Testis (tissue), 3 donors: Measurements from ENCODE around the gene RNGTT. TPM values are rescaled to one million over a fixed set of nuclear protein-coding genes. Genes with fewer than 3 reads are reported as not detected.
"Not testable (repeated sequence)": the region's sequence is repeated elsewhere in the genome, so short reads cannot be mapped to it uniquely, and the experiment has no call there.

ENCODE experiments used
- DNase-seq: peaks from one replicate; pipeline ENCODE4 v3.0.0-alpha.2; 2019
- H3K27ac ChIP-seq, 2 donors: fragments of 200-600 bp; sonication (generic); one replicate each; pipeline ENCODE4 v1.5.1; 2019
- H3K27me3 ChIP-seq: fragments of 200-600 bp; sonication (generic); one replicate; pipeline ENCODE4 v1.5.1; 2019
- H3K36me3 ChIP-seq: fragments of 200-600 bp; sonication (generic); one replicate; pipeline ENCODE4 v1.5.1; 2017; ENCODE audit warnings: low read depth; ENCODE audit errors: missing control alignments
- H3K4me1 ChIP-seq: fragments of 200-600 bp; sonication (generic); one replicate; pipeline ENCODE4 v1.5.1; 2019
- H3K4me3 ChIP-seq, 2 donors: fragments of 200-600 bp; sonication (generic); one replicate each; pipeline ENCODE4 v1.5.1; 2017 to 2019
- H3K9me3 ChIP-seq: fragments of 200-600 bp; sonication (generic); one replicate; pipeline ENCODE4 v1.5.1; 2017
- POLR2A ChIP-seq: fragments of 450-650 bp; IDR thresholded peaks from one replicate; pipeline ENCODE4 v1.6.1; 2017; ENCODE audit warnings: antibody characterized with exemption, mild to moderate bottlenecking, moderate library complexity
- WGBS, 2 donors: methylation state at CpG; one replicate each; pipeline ENCODE4 v1.1.5; 2018; 5-methylcytosine and 5-hydroxymethylcytosine counted together
- intact Hi-C: fragments of 100-400 bp; cut with DNase I; formaldehyde crosslinking; loops from one replicate; pipeline ENCODE4 v1.15.1; 2023; ENCODE audit warnings: low total_unique reads
- polyA plus RNA-seq: library from polyadenylated mRNA; stranded (reverse); fragments of 350-450 nt; fragmentation: Illumina TruSeq; extraction: RNeasy Lipid Tissue Mini Kit (QIAGEN cat#74804); gene quantifications from one replicate; pipeline ENCODE4 v1.2.3, GENCODE V29; 2014; ENCODE audit warnings: low read depth, low replicate concordance; ENCODE audit not compliant: insufficient read depth
- total RNA-seq, 2 donors: library from RNA; depleted of rRNA; stranded (reverse); fragments of >200 nt; gene quantifications; one replicate each; pipeline ENCODE4 v1.2.3, GENCODE V29; 2016
- TF ChIP-seq, protein P1 (sequence below), 3 experiments: fragments of 450-650 bp in 2 of 3; fragments of 200-600 bp in 1 of 3; sonication (generic) in 1 of 3; IDR thresholded peaks; one replicate each; pipeline ENCODE4 v1.5.1; 2016 to 2019; ENCODE audit warnings: antibody characterized with exemption in 3 of 3, mild to moderate bottlenecking in 2 of 3, moderate library complexity in 1 of 3

Gene RNGTT
- total and polyA plus RNA-seq, 3 donors from 2014 or later: 19.4 to 27.0 (median 22.1) TPM

DNA sequence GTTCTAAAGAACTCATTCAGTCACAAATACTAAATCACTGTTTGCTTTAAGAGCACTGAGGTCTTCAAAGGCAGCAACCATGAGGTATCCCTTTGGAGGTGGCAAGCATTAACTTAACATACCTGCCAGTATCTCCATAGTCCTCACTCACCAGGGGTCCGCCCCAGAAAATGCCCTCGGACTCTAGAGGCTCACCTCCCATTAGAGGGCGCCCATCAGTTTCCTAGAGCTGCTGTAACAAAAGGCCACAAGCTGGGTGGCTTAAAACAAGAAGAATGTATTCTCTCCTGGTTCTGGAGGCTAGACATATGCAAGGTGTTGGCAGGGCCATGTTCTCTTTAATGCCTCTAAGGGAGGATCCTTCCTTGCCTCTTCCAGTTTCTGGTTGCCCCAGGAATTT lies 12.0 kb upstream of the RNGTT start:
- no peaks in the 10 kb centered on the region for H3K9me3 ChIP-seq
- H3K4me1 ChIP-seq: no peaks in the 10 kb centered on the region
- WGBS, 2 donors: 60 to 86% methylated on average over 3 of the region's 3 CpGs
- DNase-seq: no peak
- TF ChIP-seq, protein P1, sequence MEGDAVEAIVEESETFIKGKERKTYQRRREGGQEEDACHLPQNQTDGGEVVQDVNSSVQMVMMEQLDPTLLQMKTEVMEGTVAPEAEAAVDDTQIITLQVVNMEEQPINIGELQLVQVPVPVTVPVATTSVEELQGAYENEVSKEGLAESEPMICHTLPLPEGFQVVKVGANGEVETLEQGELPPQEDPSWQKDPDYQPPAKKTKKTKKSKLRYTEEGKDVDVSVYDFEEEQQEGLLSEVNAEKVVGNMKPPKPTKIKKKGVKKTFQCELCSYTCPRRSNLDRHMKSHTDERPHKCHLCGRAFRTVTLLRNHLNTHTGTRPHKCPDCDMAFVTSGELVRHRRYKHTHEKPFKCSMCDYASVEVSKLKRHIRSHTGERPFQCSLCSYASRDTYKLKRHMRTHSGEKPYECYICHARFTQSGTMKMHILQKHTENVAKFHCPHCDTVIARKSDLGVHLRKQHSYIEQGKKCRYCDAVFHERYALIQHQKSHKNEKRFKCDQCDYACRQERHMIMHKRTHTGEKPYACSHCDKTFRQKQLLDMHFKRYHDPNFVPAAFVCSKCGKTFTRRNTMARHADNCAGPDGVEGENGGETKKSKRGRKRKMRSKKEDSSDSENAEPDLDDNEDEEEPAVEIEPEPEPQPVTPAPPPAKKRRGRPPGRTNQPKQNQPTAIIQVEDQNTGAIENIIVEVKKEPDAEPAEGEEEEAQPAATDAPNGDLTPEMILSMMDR (IDR thresholded peaks at IDR 0.05): no peak
- TF ChIP-seq POLR2A: no peak
- no peaks in the 10 kb centered on the region for H3K36me3 ChIP-seq
- H3K27me3 ChIP-seq: no peaks in the 10 kb centered on the region
- intact Hi-C loops: no loop called here
- H3K27ac ChIP-seq: no peak overlapping the region
- no peak overlapping the region for H3K4me3 ChIP-seq

DNA sequence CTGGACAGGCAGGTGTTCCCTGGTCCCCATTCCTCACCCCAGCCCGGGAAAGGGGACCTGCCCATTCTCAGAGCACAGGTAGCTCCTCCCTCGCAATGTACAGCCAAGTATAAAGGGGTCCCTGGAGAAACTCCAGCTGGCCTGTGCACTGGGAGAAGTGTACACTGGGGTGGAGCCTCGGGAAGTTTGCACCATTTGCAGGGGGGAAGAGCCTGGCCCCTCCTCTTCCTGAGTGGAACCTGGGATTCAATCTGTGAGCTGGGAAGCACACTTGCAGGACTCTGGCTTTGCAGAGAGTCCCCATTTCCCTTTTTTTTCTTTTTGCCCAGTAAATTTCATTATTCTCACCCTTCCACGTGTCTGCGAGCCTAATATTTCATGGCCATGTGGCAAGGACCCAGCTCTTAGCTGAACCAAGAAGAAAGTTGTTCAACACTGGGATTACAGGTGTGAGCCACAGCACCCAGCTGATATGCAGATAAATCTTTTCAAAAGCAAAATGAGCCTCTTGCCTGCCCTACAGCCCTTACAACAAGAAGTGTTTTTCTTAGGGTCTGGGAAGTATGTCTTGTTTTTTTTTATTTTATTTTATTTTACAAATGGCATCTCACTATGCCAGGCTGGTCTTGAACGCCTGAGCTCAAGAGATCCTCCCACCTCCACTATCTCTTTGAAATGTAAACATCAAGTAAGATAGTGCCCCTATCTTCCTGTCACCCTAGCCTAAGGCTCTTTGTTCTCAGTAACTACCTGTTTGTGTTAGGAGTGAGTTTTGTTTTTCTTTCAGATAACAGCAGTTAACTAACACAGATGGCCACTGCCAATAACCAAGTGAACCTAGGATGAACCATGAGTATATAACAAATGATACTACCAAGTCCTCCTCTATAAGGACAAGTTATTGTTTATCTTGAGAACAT lies 9.3 kb upstream of the RNGTT start:
- Histone ChIP-seq H3K27ac (no peak overlapping the region), H3K36me3 (no peaks in the 10 kb centered on the region), H3K27me3 (no peaks in the 10 kb centered on the region), H3K9me3 (no peaks in the 10 kb centered on the region), H3K4me1 (no peaks in the 10 kb centered on the region), H3K4me3 (no peak overlapping the region)
- TF ChIP-seq POLR2A: no peak
- TF ChIP-seq, protein P1 (IDR thresholded peaks at IDR 0.05): no peak
- 47 to 66% methylated on average over 5 to 6 of the region's 6 CpGs for WGBS, 2 donors
- intact Hi-C loops: no loop called here
- no peak for DNase-seq

DNA sequence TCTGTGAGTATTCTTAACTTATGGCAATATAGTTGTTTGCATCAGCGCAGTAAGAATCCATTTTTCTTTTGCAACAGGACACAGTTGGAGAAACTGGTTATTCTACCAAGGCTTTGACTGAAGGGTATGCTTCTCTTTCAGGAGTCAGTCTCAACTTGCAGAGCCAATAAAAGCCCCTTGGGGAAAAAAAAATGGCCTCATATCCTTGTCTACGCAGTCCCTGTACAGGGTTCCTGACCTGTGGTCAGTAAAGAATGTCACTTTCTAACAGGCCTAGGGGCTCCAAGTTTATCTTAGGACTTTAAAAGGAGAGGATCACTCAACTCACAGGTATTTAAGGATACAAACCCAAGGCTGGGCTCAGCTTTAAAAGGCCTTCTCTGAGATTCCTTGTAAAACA lies 6.9 kb upstream of the RNGTT start:
- Histone ChIP-seq H3K36me3 (no peaks in the 10 kb centered on the region), H3K27me3 (no peaks in the 10 kb centered on the region), H3K4me3 (no peak overlapping the region), H3K4me1 (no peaks in the 10 kb centered on the region), H3K27ac (no peak overlapping the region), H3K9me3 (no peaks in the 10 kb centered on the region)
- intact Hi-C loops: no loop called here
- DNase-seq: no peak
- 83 to 88% methylated on average over 2 of the region's 2 CpGs for WGBS, 2 donors
- TF ChIP-seq, protein P1 (IDR thresholded peaks at IDR 0.05): no peak
- no peak for TF ChIP-seq POLR2A

DNA sequence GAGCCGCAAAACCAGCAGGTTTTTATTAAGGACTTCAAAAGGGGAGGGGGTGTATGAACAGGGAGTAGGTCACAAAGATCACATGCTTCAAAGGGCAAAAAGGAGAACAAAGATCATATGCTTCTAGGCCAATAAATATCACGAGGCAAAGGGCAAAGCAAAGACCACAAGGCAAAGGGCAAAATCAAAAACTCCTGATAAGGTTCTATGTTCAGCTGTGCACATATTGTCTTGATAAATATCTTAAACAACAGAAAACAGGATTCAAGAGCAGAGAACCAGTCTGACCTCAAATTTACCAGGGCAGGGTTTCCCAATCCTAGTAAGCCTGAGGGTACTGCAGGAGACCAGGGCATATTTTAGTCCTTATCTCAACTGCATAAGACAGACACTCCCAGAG lies 5.8 kb upstream of the RNGTT start:
- H3K4me3 ChIP-seq, H3K4me1 ChIP-seq, H3K27me3 ChIP-seq, intact Hi-C loops, DNase-seq, H3K27ac ChIP-seq, H3K36me3 ChIP-seq, H3K9me3 ChIP-seq: not testable (repeated sequence)
- 80 to 87% methylated on average over 2 of the region's 2 CpGs for WGBS, 2 donors

- H3K4me1 ChIP-seq: peaks cover 4% of the 10 kb centered on the region
- no peaks in the 10 kb centered on the region for H3K27me3 ChIP-seq
- no peak overlapping the region for H3K4me3 ChIP-seq
- no peak overlapping the region for H3K27ac ChIP-seq
- DNase-seq: no peak
- intact Hi-C loops: no loop called here
- no peak for TF ChIP-seq POLR2A
- TF ChIP-seq, protein P1 (IDR thresholded peaks at IDR 0.05): no peak
- no peaks in the 10 kb centered on the region for H3K9me3 ChIP-seq
- H3K36me3 ChIP-seq: no peaks in the 10 kb centered on the region
These were observed 4.5 kb upstream of the RNGTT start for GRCh38 chr6:88967891-88968290.
